Sigmoid colon (tissue), 7 donors: ENCODE data around the gene LHFPL5. TPM values are rescaled to one million over a fixed set of nuclear protein-coding genes. Genes with fewer than 3 reads are reported as not detected.

Source experiments
- DNase-seq: peaks from one replicate; pipeline ENCODE4 v3.0.0-alpha.2; 2019
- H3K27ac ChIP-seq, 4 donors: fragments of 200-600 bp; sonication (generic); one replicate each; pipeline ENCODE4 v1.5.1; 2016 to 2019; ENCODE audit warnings: mild to moderate bottlenecking in 1 of 4
- H3K27me3 ChIP-seq, 3 donors: fragments of 200-600 bp; sonication (generic); one replicate each; pipeline ENCODE4 v1.5.1; 2019; ENCODE audit warnings: mild to moderate bottlenecking in 1 of 3
- H3K36me3 ChIP-seq, 4 donors: fragments of 200-600 bp; sonication (generic); one replicate each; pipeline ENCODE4 v1.5.1; 2016 to 2019
- H3K4me1 ChIP-seq, 4 donors: fragments of 200-600 bp; sonication (generic); one replicate each; pipeline ENCODE4 v1.5.1; 2017 to 2019
- H3K4me3 ChIP-seq, 4 donors: fragments of 200-600 bp; sonication (generic); one replicate each; pipeline ENCODE4 v1.5.1; 2017 to 2019; ENCODE audit warnings: mild to moderate bottlenecking in 2 of 4, moderate library complexity in 1 of 4
- H3K9me3 ChIP-seq, 4 donors: fragments of 200-600 bp in 3 of 4; sonication (generic) in 3 of 4; one replicate each; pipeline versions ENCODE4 v1.5.1 to v1.6.1; 2013 to 2019
- EP300 ChIP-seq, 4 donors: sonication (generic); formaldehyde crosslinking; IDR thresholded peaks; one replicate each; pipeline ENCODE4 v1.6.1; 2017; ENCODE audit warnings: antibody characterized with exemption in 4 of 4
- POLR2A ChIP-seq, 2 donors: fragments of 450-650 bp; IDR thresholded peaks; one replicate each; pipeline ENCODE4 v1.6.1; 2016; ENCODE audit warnings: antibody characterized with exemption in 2 of 2, mild to moderate bottlenecking in 2 of 2, moderate library complexity in 2 of 2
- POLR2AphosphoS5 ChIP-seq, 4 donors: sonication (generic); formaldehyde crosslinking; IDR thresholded peaks; one replicate each; pipeline ENCODE4 v1.6.1; 2017; ENCODE audit warnings: antibody characterized with exemption in 4 of 4
- WGBS, 2 donors: extraction: QIAGEN DNeasy Blood & Tissue Kit; methylation state at CpG; one replicate each; pipeline ENCODE4 v1.1.7; 2013; 5-methylcytosine and 5-hydroxymethylcytosine counted together
- intact Hi-C: fragments of 100-400 bp; cut with DNase I; formaldehyde crosslinking; loops from one replicate; pipeline ENCODE4 v1.15.1; 2023
- polyA plus RNA-seq, 3 donors: library from polyadenylated mRNA; stranded (reverse); fragments of 200-250 nt; gene quantifications; one replicate each; pipeline ENCODE4 v1.2.3, GENCODE V29; 2013
- total RNA-seq, 4 donors: library from RNA; depleted of rRNA; stranded (reverse); fragments of >200 nt; gene quantifications; one replicate each; pipeline ENCODE4 v1.1.0, GENCODE V29; 2016
- TF ChIP-seq, protein P1 (sequence below), 4 experiments: fragments of 450-650 bp in 3 of 4; fragments of 200-600 bp in 1 of 4; IDR thresholded peaks; one replicate each; pipeline ENCODE4 v1.5.1; 2016 to 2019; ENCODE audit warnings: antibody characterized with exemption in 4 of 4, mild to moderate bottlenecking in 3 of 4, moderate library complexity in 2 of 4
- donor health status: healthy with polysubstance abuse.
- donor health status: Bipolar disorder and iron deficiency.
- donor health status: healthy.

The LHFPL5 gene
- total and polyA plus RNA-seq, 7 donors, result 0.12 to 0.46 (median 0.27) TPM; not detected in 4

DNA sequence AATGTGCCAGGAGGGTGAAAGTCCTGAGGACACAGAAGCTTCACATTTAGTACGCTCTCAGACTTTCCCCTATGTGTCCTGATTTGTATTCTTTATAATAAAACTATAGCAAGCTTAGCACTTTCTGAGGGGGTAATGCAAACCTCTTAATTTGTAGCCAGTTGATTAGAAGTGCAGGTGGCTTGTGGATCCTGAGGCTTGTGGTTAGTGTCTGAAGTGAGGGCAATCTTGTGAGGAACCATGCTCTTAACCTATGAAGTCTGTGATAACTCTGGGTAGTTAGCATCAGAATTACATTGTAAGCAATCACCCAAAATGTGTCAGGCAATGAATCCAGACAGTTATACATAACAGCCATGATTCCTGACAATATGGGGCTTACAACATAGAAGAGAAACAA, 51.1 kb downstream of the LHFPL5 start:
- Histone ChIP-seq H3K9me3 (no peaks in the 10 kb centered on the region), H3K4me3 (no peak overlapping the region), H3K36me3 (peaks cover 0 to 48% (median 7%) of the 10 kb centered on the region in 4 donors), H3K27ac (no peak overlapping the region), H3K27me3 (no peaks in the 10 kb centered on the region), H3K4me1 (no peaks in the 10 kb centered on the region)
- TF ChIP-seq POLR2AphosphoS5 (IDR thresholded peaks at IDR 0.05) (no peak), POLR2A (IDR thresholded peaks at IDR 0.05) (no peak), EP300 (IDR thresholded peaks at IDR 0.05) (no peak)
- TF ChIP-seq, protein P1, sequence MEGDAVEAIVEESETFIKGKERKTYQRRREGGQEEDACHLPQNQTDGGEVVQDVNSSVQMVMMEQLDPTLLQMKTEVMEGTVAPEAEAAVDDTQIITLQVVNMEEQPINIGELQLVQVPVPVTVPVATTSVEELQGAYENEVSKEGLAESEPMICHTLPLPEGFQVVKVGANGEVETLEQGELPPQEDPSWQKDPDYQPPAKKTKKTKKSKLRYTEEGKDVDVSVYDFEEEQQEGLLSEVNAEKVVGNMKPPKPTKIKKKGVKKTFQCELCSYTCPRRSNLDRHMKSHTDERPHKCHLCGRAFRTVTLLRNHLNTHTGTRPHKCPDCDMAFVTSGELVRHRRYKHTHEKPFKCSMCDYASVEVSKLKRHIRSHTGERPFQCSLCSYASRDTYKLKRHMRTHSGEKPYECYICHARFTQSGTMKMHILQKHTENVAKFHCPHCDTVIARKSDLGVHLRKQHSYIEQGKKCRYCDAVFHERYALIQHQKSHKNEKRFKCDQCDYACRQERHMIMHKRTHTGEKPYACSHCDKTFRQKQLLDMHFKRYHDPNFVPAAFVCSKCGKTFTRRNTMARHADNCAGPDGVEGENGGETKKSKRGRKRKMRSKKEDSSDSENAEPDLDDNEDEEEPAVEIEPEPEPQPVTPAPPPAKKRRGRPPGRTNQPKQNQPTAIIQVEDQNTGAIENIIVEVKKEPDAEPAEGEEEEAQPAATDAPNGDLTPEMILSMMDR (IDR thresholded peaks at IDR 0.05), result no peak
- DNase-seq, result no peak
- intact Hi-C loops, result no loop called here
- 96% methylated on average over 1 of the region's 1 CpG for WGBS, 2 donors

DNA sequence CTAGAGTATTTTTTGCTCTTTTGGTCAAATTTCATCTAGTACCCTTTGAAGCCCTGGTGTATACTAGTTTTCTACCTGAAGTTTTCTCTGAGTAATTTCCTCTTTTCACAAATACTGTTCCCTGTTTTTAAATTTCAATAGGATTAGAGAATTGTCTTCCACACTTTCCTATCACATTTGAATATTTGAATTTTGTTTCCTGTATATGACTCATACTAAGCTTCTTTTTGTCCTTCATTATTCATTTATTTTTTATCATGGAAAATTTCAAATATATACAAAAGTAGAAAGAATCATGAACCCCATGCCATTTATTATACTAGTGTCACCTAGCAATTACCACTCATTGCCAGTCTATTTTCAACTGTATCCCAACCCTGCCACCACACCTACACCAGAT, 52.7 kb downstream of the LHFPL5 start:
- Histone ChIP-seq H3K4me1 (no peaks in the 10 kb centered on the region), H3K27ac (no peak overlapping the region), H3K4me3 (no peak overlapping the region), H3K27me3 (no peaks in the 10 kb centered on the region), H3K36me3 (peaks cover 0 to 47% (median 7%) of the 10 kb centered on the region in 4 donors), H3K9me3 (no peaks in the 10 kb centered on the region)
- DNase-seq, result no peak
- intact Hi-C loops, result no loop called here
- TF ChIP-seq POLR2A (IDR thresholded peaks at IDR 0.05), result no peak

DNA sequence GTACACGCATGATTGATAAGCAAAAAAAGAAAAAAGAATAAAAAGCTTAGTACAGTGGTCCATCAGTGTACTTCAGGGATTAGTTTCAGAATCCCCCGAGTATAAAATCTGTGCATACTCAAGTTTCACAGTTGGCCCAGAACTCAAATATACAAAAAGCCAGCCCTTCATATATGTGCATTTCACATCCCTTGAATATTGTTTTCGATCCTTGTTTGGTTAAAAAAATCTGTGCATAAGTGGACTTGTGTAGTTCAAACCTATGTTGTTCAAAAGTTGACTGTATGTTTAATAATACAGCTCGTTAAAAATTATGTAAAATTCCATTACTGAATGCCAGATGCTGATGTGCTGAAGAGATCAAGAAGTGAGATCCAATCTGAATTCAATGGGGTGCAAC, 54.2 kb downstream of the LHFPL5 start:
- Histone ChIP-seq H3K27ac (no peak overlapping the region), H3K27me3 (no peaks in the 10 kb centered on the region), H3K4me3 (no peak overlapping the region), H3K9me3 (no peaks in the 10 kb centered on the region), H3K4me1 (no peaks in the 10 kb centered on the region), H3K36me3 (peaks cover 0 to 45% (median 7%) of the 10 kb centered on the region in 4 donors)
- DNase-seq, result no peak
- intact Hi-C loops, result no loop called here
- WGBS, 2 donors, result 87 to 93% methylated on average over 4 of the region's 4 CpGs
- TF ChIP-seq POLR2AphosphoS5 (IDR thresholded peaks at IDR 0.05), result no peak
- no peak for TF ChIP-seq EP300 (IDR thresholded peaks at IDR 0.05)
- no peak for TF ChIP-seq POLR2A (IDR thresholded peaks at IDR 0.05)
- TF ChIP-seq, protein P1 (IDR thresholded peaks at IDR 0.05), result no peak

Other genes with a start within 250 kb of the LHFPL5 start
- 100 to 1,000 TPM; 200 to 326 (median 258) TPM for gene FKBP5, start 116.4 kb upstream of the LHFPL5 start, total RNA-seq
- 100 to 1,000 TPM in 1 of 3 donors, 10 to 100 TPM in 2; 52.9 to 165 (median 93.9) TPM for gene FKBP5, start 116.4 kb upstream of the LHFPL5 start, polyA plus RNA-seq
- gene ARMC12, start 68.3 kb upstream of the LHFPL5 start, total RNA-seq, result 1 to 10 TPM in 2 of 4 donors, under 1 TPM in 1, not detected in 1; 0.49 to 5.0 (median 1.1) TPM
- gene ARMC12, start 68.3 kb upstream of the LHFPL5 start, polyA plus RNA-seq, result under 1 TPM in 1 of 3 donors, not detected in 2; 0.66 TPM
- not detected for gene CLPSL2, start 28.8 kb upstream of the LHFPL5 start, total RNA-seq
- gene CLPSL2, start 28.8 kb upstream of the LHFPL5 start, polyA plus RNA-seq, result not detected
- gene CLPSL1, start 24.3 kb upstream of the LHFPL5 start, total RNA-seq, result not detected
- gene CLPSL1, start 24.3 kb upstream of the LHFPL5 start, polyA plus RNA-seq, result not detected
- not detected for gene CLPS, start 8.0 kb upstream of the LHFPL5 start, total RNA-seq
- gene CLPS, start 8.0 kb upstream of the LHFPL5 start, polyA plus RNA-seq, result 1 to 10 TPM in 1 of 3 donors, under 1 TPM in 1, not detected in 1; 0.38 to 4.8 TPM
- gene SRPK1, start 115.7 kb downstream of the LHFPL5 start, total RNA-seq, result 10 to 100 TPM; 25.7 to 47.9 (median 40.8) TPM
- gene SRPK1, start 115.7 kb downstream of the LHFPL5 start, polyA plus RNA-seq, result 10 to 100 TPM; 17.4 to 36.6 (median 34.7) TPM
- gene SLC26A8, start 219.3 kb downstream of the LHFPL5 start, total RNA-seq, result not detected
- gene SLC26A8, start 219.3 kb downstream of the LHFPL5 start, polyA plus RNA-seq, result under 1 TPM in 1 of 3 donors, not detected in 2; 0.10 TPM
- 10 to 100 TPM; 61.9 to 91.1 (median 67.7) TPM for gene MAPK14, start 222.5 kb downstream of the LHFPL5 start, total RNA-seq
- 10 to 100 TPM; 30.8 to 35.1 (median 31.8) TPM for gene MAPK14, start 222.5 kb downstream of the LHFPL5 start, polyA plus RNA-seq